Prostate gland (tissue), 2 donors: ENCODE data around the gene QSOX1.

Experiments used
- POLR2A ChIP-seq: fragments of 450-650 bp; IDR thresholded peaks from one replicate; pipeline ENCODE4 v1.6.1; 2016; ENCODE audit warnings: antibody characterized with exemption, mild to moderate bottlenecking
- POLR2AphosphoS5 ChIP-seq: sonication (generic); formaldehyde crosslinking; IDR thresholded peaks from one replicate; pipeline ENCODE4 v1.6.1; 2017; ENCODE audit warnings: antibody characterized with exemption
- TF ChIP-seq, protein P1 (sequence below), 4 experiments: fragments of 200-600 bp in 2 of 4; fragments of 450-650 bp in 2 of 4; sonication (generic) in 2 of 4; IDR thresholded peaks; 1 replicate in 3 of 4; 2 replicates in 1 of 4; pipeline ENCODE4 v1.5.1; 2016 to 2019; ENCODE audit warnings: antibody characterized with exemption in 4 of 4, mild to moderate bottlenecking in 2 of 4, moderate library complexity in 2 of 4

GRCh38 chr1:180168786-180169639 is 14.3 kb downstream of the QSOX1 start:
- TF ChIP-seq, protein P1, sequence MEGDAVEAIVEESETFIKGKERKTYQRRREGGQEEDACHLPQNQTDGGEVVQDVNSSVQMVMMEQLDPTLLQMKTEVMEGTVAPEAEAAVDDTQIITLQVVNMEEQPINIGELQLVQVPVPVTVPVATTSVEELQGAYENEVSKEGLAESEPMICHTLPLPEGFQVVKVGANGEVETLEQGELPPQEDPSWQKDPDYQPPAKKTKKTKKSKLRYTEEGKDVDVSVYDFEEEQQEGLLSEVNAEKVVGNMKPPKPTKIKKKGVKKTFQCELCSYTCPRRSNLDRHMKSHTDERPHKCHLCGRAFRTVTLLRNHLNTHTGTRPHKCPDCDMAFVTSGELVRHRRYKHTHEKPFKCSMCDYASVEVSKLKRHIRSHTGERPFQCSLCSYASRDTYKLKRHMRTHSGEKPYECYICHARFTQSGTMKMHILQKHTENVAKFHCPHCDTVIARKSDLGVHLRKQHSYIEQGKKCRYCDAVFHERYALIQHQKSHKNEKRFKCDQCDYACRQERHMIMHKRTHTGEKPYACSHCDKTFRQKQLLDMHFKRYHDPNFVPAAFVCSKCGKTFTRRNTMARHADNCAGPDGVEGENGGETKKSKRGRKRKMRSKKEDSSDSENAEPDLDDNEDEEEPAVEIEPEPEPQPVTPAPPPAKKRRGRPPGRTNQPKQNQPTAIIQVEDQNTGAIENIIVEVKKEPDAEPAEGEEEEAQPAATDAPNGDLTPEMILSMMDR (IDR thresholded peaks at IDR 0.05), result peak in 2 of 4 experiments; percentile 30 to 53
- TF ChIP-seq POLR2A, result no peak
- peak; percentile 12 for TF ChIP-seq POLR2AphosphoS5
